Esophagus (tissue), 2 donors: ENCODE measurements around the gene POMT1. TPM values are rescaled to one million over a fixed set of nuclear protein-coding genes. Genes with fewer than 3 reads are reported as not detected.

Source experiments
- H3K27ac ChIP-seq, 2 donors: one replicate each; pipeline ENCODE4 v1.5.1; 2013; ENCODE audit warnings: low read depth in 2 of 2, mild to moderate bottlenecking in 2 of 2, inconsistent platforms in 1 of 2, low read length in 1 of 2, moderate library complexity in 1 of 2
- H3K27me3 ChIP-seq, 2 donors: one replicate each; pipeline ENCODE4 v1.6.1; 2013; ENCODE audit warnings: low read length in 2 of 2, control low read depth in 1 of 2, mild to moderate bottlenecking in 1 of 2; ENCODE audit not compliant: insufficient read depth in 2 of 2, control insufficient read depth in 1 of 2
- H3K36me3 ChIP-seq, 2 donors: one replicate each; pipeline ENCODE4 v1.6.1; 2013; ENCODE audit warnings: low read length in 1 of 2; ENCODE audit not compliant: control insufficient read depth in 2 of 2, insufficient read depth in 2 of 2
- H3K4me1 ChIP-seq, 2 donors: one replicate each; pipeline ENCODE4 v1.6.1; 2013; ENCODE audit warnings: low read length in 1 of 2; ENCODE audit not compliant: control insufficient read depth in 2 of 2, insufficient read depth in 2 of 2
- H3K4me3 ChIP-seq, 2 donors: one replicate each; pipeline ENCODE4 v1.5.1; 2013; ENCODE audit warnings: low read length in 2 of 2, mild to moderate bottlenecking in 2 of 2, low read depth in 1 of 2, moderate library complexity in 1 of 2
- H3K9me3 ChIP-seq, 2 donors: one replicate each; pipeline ENCODE4 v1.6.1; 2013; ENCODE audit warnings: mild to moderate bottlenecking in 2 of 2, low read depth in 1 of 2, low read length in 1 of 2, moderate library complexity in 1 of 2; ENCODE audit not compliant: control insufficient read depth in 2 of 2, insufficient read depth in 1 of 2
- WGBS, 2 donors: extraction: QIAGEN DNeasy Blood & Tissue Kit; methylation state at CpG; one replicate each; pipeline ENCODE4 v1.1.7; 2013; 5-methylcytosine and 5-hydroxymethylcytosine counted together
- polyA plus RNA-seq, 2 donors: library from polyadenylated mRNA; stranded (reverse); fragments of 200-250 nt; gene quantifications; one replicate each; pipeline ENCODE4 v1.2.3, GENCODE V29; 2013
- donor health status: healthy with polysubstance abuse.
- donor health status: Bipolar disorder and iron deficiency.

POMT1 gene
- polyA plus RNA-seq, 2 donors = 11.5 to 18.2 TPM

DNA sequence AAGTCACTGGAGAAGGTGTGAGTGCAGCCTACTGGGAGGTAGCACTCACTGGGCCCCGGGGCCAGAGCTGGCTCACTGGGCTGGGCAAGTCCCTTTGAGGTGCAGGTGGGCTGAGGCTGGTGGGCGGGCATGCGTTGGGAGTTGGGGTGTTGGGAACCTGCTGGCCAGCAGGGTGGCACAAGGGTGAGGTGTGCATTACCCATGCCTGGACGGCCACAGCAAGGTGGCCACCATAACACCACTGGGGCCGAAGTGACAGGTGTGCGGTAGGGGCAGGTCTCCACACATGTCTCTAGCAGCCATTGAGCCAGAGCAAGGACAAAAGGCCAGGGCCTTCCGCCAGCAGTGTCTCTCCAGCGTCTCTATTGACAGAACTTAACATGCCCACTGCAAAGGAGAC, 65.2 kb downstream of the POMT1 start:
- H3K4me3 ChIP-seq = no peak overlapping the region
- 95 to 96% methylated on average over 8 of the region's 8 CpGs for whole genome bisulfite sequencing, 2 donors
- no peaks in the 10 kb centered on the region for H3K4me1 ChIP-seq
- no peaks in the 10 kb centered on the region for H3K27me3 ChIP-seq
- H3K27ac ChIP-seq = no peak overlapping the region
- H3K9me3 ChIP-seq = no peaks in the 10 kb centered on the region
- H3K36me3 ChIP-seq = peaks cover 0 to 2% of the 10 kb centered on the region in 2 donors

Other genes starting within 250 kb of the POMT1 start
- gene FAM78A, start 226.4 kb upstream of the POMT1 start, polyA plus RNA-seq = under 1 TPM; 0.62 to 0.86 TPM
- gene PLPP7, start 213.2 kb upstream of the POMT1 start, polyA plus RNA-seq = under 1 TPM; 0.47 to 0.73 TPM
- gene PRRC2B, start 108.8 kb upstream of the POMT1 start, polyA plus RNA-seq = 10 to 100 TPM; 26.8 to 60.0 TPM
- gene UCK1, start 28.3 kb downstream of the POMT1 start, polyA plus RNA-seq = 10 to 100 TPM; 17.3 to 19.4 TPM
- not detected for gene PRRT1B, start 42.6 kb downstream of the POMT1 start, polyA plus RNA-seq
- 10 to 100 TPM in 1 of 2 donors, 1 to 10 TPM in 1; 9.0 to 11.0 TPM for gene RAPGEF1, start 237.2 kb downstream of the POMT1 start, polyA plus RNA-seq